HCT116 (cell line): ENCODE results near the gene IGSF3. TPM values are rescaled to one million over a fixed set of nuclear protein-coding genes. Genes with fewer than 3 reads are reported as not detected.
"Not testable (repeated sequence)": the region's sequence is repeated elsewhere in the genome, so short reads cannot be mapped to it uniquely, and the experiment has no call there.

ENCODE experiments used
- ATAC-seq: fragments of 200-7000 bp; cut with Tn5 transposase; 2 replicates; pipeline ENCODE4 v1.9.1; 2020; ENCODE audit warnings: mild to moderate bottlenecking, moderate library complexity
- BruUV-seq: library from RNA; stranded (reverse); fragments of 400-500 nt; replicated peaks from 2 replicates; lab custom pipeline; 2021; lab: Mats Ljungman, UMichigan
- CTCF ChIA-PET: fragments of 300-600 bp; sonication (Branson Sonifier 250); formaldehyde crosslinking; loops from one replicate; lab custom pipeline; 2021; ENCODE audit warnings: antibody characterized with exemption; lab: Charles Lee
- POLR2A ChIA-PET: fragments of 300-600, 350-600 bp; sonication (Branson Sonifier 250); formaldehyde crosslinking; loops from one replicate; lab custom pipeline; 2021; ENCODE audit warnings: antibody characterized with exemption; lab: Charles Lee
- RAD21 ChIA-PET, 2 experiments: fragments of 300-600 bp; sonication (Branson Sonifier 250); formaldehyde crosslinking; loops; one replicate each; lab custom pipeline; 2023; ENCODE audit warnings: low total read pairs in 2 of 2; ENCODE audit not compliant: uncharacterized antibody in 2 of 2, unreplicated experiment in 2 of 2, low non-redundant PET in 1 of 2; lab: Charles Lee
- DNase-seq: peaks from one replicate; pipeline ENCODE4 v3.0.0-alpha.2; 2010; ENCODE audit warnings: low read depth, low spot score
- H2AFZ ChIP-seq: fragments of 200-600 bp; shearing (Covaris generic), sonication (generic); 2 replicates; pipeline ENCODE4 v1.6.1; 2017; ENCODE audit warnings: low read depth, mixed run types, mixed read lengths, antibody characterized with exemption, low read length; ENCODE audit not compliant: poor library complexity, severe bottlenecking
- H3K27ac ChIP-seq: 2 replicates; pipeline ENCODE4 v1.5.1; 2012; ENCODE audit warnings: low read depth, low read length
- H3K27me3 ChIP-seq: fragments of 200-600 bp; sonication (generic); 2 replicates; pipeline ENCODE4 v1.6.1; 2016; ENCODE audit warnings: mixed run types, low read length, mixed read lengths; ENCODE audit not compliant: insufficient read depth
- H3K36me3 ChIP-seq, 2 experiments: fragments of 200-500 bp in 1 of 2; fragments of 200-600 bp in 1 of 2; sonication (Bioruptor generic) in 1 of 2; sonication (generic) in 1 of 2; 2 replicates each; pipeline versions ENCODE4 v1.5.1 to v1.6.1; 2014 to 2016; ENCODE audit warnings: low read length in 2 of 2, inconsistent platforms in 1 of 2, mixed read lengths in 1 of 2, mixed run types in 1 of 2; ENCODE audit not compliant: insufficient read depth in 2 of 2, control insufficient read depth in 1 of 2
- H3K4me1 ChIP-seq, 2 experiments: fragments of 200-600 bp in 1 of 2; sonication (generic) in 1 of 2; 2 replicates each; pipeline versions ENCODE4 v1.5.1 to v1.6.1; 2012 to 2017; ENCODE audit warnings: low read length in 2 of 2, inconsistent platforms in 1 of 2, mild to moderate bottlenecking in 1 of 2, mixed read lengths in 1 of 2, mixed run types in 1 of 2, moderate library complexity in 1 of 2; ENCODE audit not compliant: insufficient read depth in 2 of 2, control insufficient read depth in 1 of 2
- H3K4me2 ChIP-seq: fragments of 200-600 bp; sonication (generic); 2 replicates; pipeline ENCODE4 v1.6.1; 2017; ENCODE audit warnings: mixed run types, low read length, mixed read lengths
- H3K4me3 ChIP-seq, 2 experiments: fragments of 200-600 bp in 1 of 2; sonication (generic) in 1 of 2; replicated peaks in 1 of 2; 2 replicates each; pipeline ENCODE4 v1.5.1; 2011 to 2016; ENCODE audit warnings: low read length in 2 of 2, control low read depth in 1 of 2, low read depth in 1 of 2, mild to moderate bottlenecking in 1 of 2, mixed read lengths in 1 of 2, mixed run types in 1 of 2
- H3K79me2 ChIP-seq: fragments of 200-600 bp; sonication (generic); 2 replicates; pipeline ENCODE4 v1.6.1; 2017; ENCODE audit warnings: mild to moderate bottlenecking, mixed run types, low read length, moderate library complexity, mixed read lengths; ENCODE audit not compliant: insufficient read depth
- H3K9ac ChIP-seq: fragments of 200-600 bp; sonication (generic); 2 replicates; pipeline ENCODE4 v1.6.1; 2016; ENCODE audit warnings: low read length, mixed read lengths
- H3K9me2 ChIP-seq: fragments of 200-600 bp; sonication (generic), shearing (Covaris generic); 2 replicates; pipeline ENCODE4 v1.6.1; 2017; ENCODE audit warnings: mixed run types, mild to moderate bottlenecking, moderate library complexity; ENCODE audit not compliant: insufficient read depth
- H3K9me3 ChIP-seq, 2 experiments: fragments of 200-500 bp in 1 of 2; fragments of 200-600 bp in 1 of 2; sonication (Bioruptor generic) in 1 of 2; sonication (generic) in 1 of 2; 2 replicates each; pipeline ENCODE4 v1.6.1; 2014 to 2017; ENCODE audit warnings: low read length in 2 of 2, mixed read lengths in 2 of 2, inconsistent platforms in 1 of 2, low read depth in 1 of 2, mild to moderate bottlenecking in 1 of 2, mixed run types in 1 of 2, moderate library complexity in 1 of 2; ENCODE audit not compliant: control insufficient read depth in 1 of 2, insufficient read depth in 1 of 2
- H4K20me1 ChIP-seq: fragments of 200-600 bp; sonication (generic), shearing (Covaris generic); 2 replicates; pipeline ENCODE4 v1.6.1; 2017; ENCODE audit warnings: mixed run types, mild to moderate bottlenecking, moderate library complexity; ENCODE audit not compliant: insufficient read depth
- EZH2 ChIP-seq: fragments of 200-600 bp; sonication (generic); IDR thresholded peaks from 2 replicates; pipeline ENCODE4 v1.6.1; 2017; ENCODE audit warnings: antibody characterized with exemption, mixed run types
- ZBTB33 ChIP-seq: IDR thresholded peaks from 2 replicates; pipeline ENCODE4 v1.6.1; 2011; ENCODE audit warnings: mild to moderate bottlenecking, low read length, moderate library complexity; ENCODE audit not compliant: insufficient replicate concordance; ENCODE audit errors: extremely low read depth
- ZNF274 ChIP-seq: fragments of 200-500 bp; sonication (Bioruptor generic); IDR thresholded peaks from 2 replicates; pipeline ENCODE4 v1.6.1; 2014; ENCODE audit warnings: mild to moderate bottlenecking, low read depth, low read length, inconsistent platforms
- intact Hi-C: fragments of 100-400 bp; cut with micrococcal nuclease; formaldehyde crosslinking; loops from 2 replicates; pipeline ENCODE4 v1.10.0; 2022
- total RNA-seq: library from RNA; stranded (reverse); gene quantifications from one replicate; pipeline ENCODE4 v1.2.1, GENCODE V29; 2021; ENCODE audit not compliant: unreplicated experiment

IGSF3 gene
- total RNA-seq, 1 experiment from 2014 or later: 18.6 TPM

- ChIA-PET POLR2A (no interaction called here), RAD21 (no interaction called here)
- no TSS peak for BruUV-seq
Measured at GRCh38 chr1:116661633-116662032, 5.9 kb downstream of the IGSF3 start.

GRCh38 chr1:116658645-116659044 is 8.9 kb downstream of the IGSF3 start:
- H3K9ac ChIP-seq, H2AFZ ChIP-seq, CTCF ChIA-PET, H3K4me3 ChIP-seq, BruUV-seq, H4K20me1 ChIP-seq, H3K27me3 ChIP-seq, H3K27ac ChIP-seq, H3K79me2 ChIP-seq, H3K36me3 ChIP-seq, H3K9me2 ChIP-seq, ATAC-seq, intact Hi-C loops, RAD21 ChIA-PET, H3K9me3 ChIP-seq, H3K4me2 ChIP-seq, POLR2A ChIA-PET, H3K4me1 ChIP-seq, DNase-seq: not testable (repeated sequence)

More at GRCh38 chr1:116661633-116662032, 5.9 kb downstream of the IGSF3 start:
- Histone ChIP-seq H3K9ac (no peak overlapping the region), H3K4me1 (peaks cover under 1 to 2% of the 10 kb centered on the region in 2 experiments; a peak in 2 of 4 replicates), H2AFZ (no peak overlapping the region), H3K36me3 (no peaks in the 10 kb centered on the region), H3K4me2 (no peak overlapping the region), H3K27ac (no peak overlapping the region), H3K9me2 (no peaks in the 10 kb centered on the region), H3K79me2 (no peaks in the 10 kb centered on the region), H3K9me3 (no peaks in the 10 kb centered on the region), H3K4me3 (no peak overlapping the region), H3K27me3 (no peaks in the 10 kb centered on the region), H4K20me1 (no peaks in the 10 kb centered on the region)
- intact Hi-C loops: no loop called here
- no peak for TF ChIP-seq ZNF274
- no peak for TF ChIP-seq ZBTB33
- no peak for TF ChIP-seq EZH2
- CTCF ChIA-PET: interaction anchor here (0.7 kb wide), 1 partner anchor 11 kb away, joined by 3 read pairs; no protein-coding TSS in a partner anchor
- ATAC-seq: no peak
- DNase-seq: no peak

- DNase-seq, H3K36me3 ChIP-seq, H3K27me3 ChIP-seq, H3K9me3 ChIP-seq, H3K4me3 ChIP-seq, BruUV-seq, RAD21 ChIA-PET, H2AFZ ChIP-seq, H4K20me1 ChIP-seq, H3K27ac ChIP-seq, H3K4me1 ChIP-seq, H3K9ac ChIP-seq, POLR2A ChIA-PET, ATAC-seq, CTCF ChIA-PET, intact Hi-C loops, H3K9me2 ChIP-seq, H3K4me2 ChIP-seq, H3K79me2 ChIP-seq: not testable (repeated sequence)
Measured at GRCh38 chr1:116657836-116658235, 9.7 kb downstream of the IGSF3 start.
